GM21619 (cell line): Measurements from ENCODE around the gene PPP6R1.
A peak's percentile ranks its signal among the peaks of the same experiment; 100 is the strongest.

Experiments used
- ATAC-seq: cut with Tn5 transposase; IDR thresholded peaks from one replicate; pipeline ENCODE4 v1.9.1; 2021; ENCODE audit not compliant: unreplicated experiment

The PPP6R1 gene

DNA sequence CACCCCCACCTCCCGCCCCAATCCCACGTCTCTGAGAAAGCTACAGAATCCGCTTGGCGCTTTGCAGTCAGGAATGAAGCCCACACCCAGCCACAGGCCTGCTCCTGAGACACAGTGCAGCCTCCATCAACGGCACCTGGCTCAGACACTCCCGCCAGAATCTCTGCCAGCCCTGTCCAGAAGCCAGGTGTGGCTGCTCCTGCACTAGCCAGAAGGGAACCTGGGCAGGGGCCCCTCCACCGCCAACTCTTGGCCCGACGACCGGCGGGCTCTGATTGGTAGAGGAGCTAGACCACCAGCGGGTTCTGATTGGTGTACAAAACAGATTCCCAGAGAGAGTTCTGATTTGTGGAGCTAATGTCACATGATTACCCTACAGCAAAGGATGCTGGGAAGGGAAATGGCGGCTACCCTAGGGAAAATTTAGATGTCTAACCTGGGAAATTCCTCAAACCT, 2.9 kb upstream of the PPP6R1 start:
- ATAC-seq: no peak

DNA sequence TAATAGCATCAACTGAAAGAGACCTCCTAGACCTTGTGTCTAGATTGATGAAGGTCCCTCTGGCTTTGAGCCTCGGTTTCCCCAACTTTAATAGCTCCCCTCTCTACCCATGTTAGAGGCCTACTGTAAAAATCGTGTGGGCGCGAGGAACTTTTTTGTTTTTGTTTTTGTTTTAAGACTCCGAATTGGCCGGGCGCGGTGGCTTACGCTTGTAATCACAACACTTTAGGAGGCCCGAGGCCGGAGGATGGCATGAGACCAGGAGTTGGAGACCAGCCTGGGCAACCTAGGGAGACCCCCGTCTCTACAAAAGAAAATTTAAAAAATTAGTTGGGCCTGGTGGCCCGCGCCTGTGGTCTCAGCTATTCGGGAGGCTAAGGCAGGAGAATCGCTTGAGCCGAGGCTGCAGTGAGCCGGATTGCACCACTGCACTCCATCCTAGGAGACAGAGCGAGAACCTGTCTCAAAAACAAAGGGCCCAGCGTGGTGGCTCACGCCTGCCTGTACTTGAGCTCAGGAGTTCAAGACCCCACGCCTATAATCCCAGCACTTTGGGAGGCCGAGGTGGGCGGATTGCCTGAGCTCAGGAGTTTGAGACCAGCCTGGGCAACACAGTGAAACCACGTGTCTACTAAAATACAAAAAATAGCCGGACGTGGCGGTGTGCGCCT, 858 bp upstream of the PPP6R1 start:
- ATAC-seq: no peak

DNA sequence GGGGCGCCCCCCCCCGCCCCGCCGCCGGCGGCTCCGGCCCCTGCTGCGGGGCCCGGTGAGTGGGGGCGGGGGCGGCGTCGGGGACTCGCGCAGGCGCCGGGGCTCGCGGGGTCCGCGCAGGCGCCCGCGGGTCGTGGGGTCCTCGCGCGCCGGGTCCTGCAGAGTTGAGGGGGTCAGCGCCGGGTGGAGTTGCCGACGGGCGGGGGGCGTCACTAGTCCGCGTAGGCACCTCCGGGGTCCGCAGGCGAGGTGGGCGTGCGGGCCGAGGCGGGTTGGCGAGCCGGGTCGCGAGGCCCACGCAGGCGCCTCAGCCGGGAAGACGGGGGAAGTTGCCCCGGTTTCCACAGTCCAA, 365 bp downstream of the PPP6R1 start:
- peak; percentile 7 for ATAC-seq

DNA sequence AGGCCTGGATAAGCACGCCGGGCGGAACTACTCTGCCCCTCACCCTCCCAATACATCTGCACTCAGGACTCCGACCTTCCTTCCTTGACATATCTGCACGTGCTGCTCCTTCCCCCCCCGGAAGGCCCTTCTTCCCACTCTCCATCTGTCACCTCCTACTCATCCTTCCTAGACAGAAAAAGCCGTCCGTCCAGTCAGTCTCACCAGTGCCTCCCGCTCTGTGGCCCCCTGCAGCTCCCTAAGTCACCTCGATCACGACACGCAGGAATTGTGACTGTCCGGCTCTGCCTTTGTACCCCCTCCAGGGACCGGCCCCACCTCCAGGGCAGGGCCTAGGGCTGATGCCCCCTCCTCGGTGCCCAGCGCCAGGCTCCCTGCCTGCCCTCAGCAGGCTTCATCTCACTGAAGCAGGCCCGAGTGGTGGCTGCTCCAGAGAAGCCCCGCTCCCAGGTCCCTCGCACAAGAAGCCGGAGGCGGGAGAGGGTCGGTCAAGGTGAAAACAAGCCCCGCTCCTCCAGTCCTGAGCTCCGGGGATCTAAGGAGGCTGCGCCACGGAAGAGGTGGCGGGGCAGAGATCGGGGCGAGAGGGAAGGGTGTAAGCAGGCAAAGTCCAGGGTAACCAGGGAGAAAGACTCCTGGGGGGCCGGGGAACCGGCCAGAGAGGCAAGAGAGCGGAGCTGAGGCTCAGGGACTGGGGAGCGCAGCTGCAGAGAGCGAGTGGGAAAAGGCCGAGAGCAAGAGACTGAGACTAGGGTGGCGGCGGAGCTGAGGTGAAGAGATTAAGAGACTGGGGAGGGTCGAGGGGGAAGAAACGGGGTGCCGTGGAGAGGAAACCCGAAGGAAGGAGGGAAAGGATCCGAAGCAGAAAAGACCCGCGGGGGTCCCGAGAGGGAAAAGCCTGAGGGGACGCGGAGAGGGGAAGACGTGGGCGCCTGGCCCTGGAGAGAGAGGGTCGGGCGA, 1.1 kb downstream of the PPP6R1 start:
- ATAC-seq: no peak

DNA sequence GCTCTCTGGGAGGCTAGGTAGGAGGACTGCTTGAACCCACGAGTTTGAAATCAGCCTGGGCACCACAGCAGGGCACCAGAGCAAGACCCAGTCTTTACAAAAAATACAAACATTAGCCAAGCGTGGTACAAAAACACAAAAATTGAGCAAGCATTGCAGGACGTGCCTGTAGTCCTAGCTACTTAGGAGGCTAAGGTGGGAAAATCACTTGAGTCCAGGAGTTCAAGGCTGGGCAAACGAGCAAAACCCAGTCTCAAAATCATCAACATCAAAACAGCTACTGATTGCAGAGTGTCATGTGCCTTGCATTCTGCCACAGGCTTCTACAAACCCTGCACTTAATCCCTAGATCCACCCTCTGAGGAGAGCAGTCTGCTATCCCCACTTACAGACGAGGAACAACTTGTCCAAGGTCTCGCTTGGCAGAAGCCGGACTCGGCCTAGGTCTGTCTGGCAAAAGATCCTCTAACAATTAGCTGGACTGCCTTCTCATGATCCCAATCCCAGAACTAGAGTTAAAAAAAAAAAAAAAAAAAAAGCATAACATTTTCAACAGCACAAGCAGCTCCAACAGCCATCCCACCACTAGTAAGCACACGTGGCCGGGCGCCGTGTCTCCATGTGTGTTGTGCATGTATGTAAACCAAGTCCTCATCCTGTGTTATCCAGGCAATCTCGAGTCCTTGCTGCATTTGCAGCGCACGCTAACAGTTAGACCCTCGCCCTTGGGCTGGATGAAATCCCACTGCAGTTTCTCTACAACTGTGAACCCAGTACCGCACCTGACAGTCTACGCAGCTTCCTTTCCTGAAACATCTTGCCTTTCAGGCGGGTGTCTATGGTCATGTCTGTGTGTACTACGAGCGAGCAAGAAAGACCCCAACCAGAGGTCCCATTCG, 2.0 kb downstream of the PPP6R1 start:
- no peak for ATAC-seq

DNA sequence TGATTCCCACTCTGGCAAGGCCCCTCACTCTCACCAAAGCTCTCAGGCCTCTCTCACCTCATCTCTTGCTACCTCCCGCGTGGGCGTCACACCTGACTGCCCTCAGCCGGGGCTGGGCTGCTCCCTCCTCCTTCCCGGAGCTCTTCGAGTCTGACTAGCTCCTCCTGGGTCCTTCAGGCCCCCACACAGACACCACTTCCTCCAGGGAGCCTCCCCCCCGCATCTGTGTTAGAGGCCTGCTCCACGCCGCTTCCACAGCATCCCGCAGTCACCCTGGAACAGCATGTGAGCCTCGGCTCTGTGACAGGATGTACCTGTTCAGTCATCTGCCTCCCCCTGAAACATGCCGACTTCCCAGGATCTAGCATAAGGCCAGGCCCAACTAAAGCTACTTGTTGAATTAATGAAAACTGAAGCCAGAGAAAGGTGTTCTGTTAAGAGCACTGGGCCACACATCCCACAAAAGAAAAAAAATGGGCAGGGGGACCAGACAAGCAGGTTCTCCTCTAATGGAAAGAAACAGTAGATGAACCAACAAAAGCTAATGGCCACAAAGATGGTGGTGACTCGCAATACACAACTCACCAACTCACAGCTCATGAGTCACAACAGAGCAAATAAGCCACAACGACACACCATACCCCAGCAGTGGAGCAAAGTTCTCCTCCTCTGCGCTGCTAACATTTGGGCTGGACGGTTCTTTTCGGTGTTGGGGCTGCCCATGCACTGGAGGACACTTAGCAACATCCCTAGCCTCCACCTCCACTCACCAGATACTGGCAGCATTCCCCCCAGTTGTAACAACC, 3.0 kb downstream of the PPP6R1 start:
- ATAC-seq: no peak

DNA sequence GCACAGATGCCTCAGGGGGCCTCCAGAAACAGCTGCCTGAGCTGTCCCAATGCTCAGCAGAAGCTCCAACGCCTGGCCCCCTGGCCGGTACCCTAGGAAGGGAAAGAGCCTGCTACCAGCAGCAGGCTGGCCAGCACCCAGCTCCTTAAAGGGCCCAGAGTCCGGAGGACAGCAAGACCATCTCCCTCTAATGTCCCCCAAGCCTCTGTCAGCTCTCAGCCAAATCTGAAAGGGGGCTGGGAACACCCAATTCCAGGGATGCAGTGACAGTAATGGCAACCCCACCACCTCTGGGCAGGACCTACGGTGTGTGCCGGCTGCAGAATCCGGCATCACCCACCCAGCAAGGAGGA, 4.2 kb downstream of the PPP6R1 start:
- ATAC-seq: no peak

DNA sequence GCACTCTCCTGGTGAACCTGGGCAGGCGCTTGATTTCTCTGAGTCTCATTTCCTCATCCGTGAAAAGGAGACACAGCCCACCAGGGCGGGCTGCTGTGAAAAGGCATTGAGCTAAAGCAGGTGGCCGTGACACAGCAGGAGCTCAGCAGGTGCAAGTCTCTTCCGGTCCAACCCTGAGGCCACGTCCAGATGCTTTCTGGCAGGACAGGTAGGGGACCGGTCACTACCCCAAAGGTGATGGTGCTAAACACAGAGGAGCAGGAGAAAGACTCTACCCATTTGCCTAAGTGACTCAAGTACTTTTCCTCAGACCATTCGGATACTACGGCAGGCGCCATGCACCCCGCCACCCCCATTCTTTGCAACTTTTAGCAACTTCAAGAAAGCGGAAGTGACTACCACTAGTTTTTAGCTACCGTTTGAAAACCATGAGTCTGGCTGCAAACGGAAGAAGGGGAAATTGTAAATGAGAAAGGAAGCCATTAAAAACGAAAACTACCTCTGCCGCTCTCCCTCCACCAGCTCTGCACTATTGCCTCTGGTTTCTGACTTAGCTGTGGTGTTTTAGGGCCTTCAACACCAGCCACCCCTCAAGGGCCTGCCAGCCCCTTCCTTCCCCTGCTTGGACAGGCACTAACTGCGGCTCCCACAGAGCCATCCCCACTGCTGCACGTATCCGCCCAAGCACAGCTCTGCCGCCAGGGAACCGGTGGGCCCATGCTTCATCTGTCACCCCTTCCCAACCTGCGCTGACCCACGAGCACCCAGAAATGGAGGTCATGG, 4.8 kb downstream of the PPP6R1 start:
- ATAC-seq: peak; percentile 42

DNA sequence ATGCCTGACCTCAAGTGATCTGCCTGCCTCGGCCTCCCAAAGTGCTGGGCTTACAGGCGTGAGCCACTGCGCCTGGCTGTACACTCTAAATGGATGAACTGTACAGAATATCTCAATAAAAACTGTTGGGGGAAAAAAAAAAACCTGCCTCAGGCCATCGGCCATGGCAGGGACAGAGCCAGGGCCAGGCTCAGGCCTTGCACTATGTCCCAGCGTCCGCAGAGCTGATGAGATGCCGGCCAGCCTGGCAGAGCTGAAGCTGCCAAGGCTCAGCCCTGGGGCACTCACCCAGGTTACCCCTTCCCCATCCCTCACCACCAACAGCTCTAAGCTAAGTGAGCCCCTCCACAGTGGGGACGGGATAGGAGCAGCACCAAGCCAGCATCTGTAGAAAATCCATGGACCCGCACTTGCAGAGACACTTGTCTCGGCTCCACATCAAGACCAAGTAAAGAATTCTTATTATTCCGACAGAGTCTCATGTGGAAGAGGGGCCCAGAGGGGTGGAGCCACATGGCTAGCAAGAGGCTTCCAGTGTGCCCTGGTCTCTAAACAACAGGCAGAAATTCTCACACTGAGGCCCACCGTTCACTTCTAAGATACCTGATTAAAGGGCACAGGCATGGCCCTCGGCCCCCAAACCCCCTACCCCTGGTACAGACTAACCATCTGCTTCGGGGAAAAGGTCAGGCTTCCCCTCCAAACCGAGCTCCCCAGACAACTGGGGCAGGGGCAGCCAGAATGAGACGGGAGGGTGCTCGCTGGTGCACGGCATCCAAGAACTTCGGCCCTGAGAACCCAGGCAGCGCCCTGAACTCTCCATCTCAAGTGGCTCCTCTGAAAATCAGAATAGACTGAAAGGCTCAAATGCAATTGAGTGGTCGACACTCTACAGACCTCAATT, 5.8 kb downstream of the PPP6R1 start:
- no peak for ATAC-seq

DNA sequence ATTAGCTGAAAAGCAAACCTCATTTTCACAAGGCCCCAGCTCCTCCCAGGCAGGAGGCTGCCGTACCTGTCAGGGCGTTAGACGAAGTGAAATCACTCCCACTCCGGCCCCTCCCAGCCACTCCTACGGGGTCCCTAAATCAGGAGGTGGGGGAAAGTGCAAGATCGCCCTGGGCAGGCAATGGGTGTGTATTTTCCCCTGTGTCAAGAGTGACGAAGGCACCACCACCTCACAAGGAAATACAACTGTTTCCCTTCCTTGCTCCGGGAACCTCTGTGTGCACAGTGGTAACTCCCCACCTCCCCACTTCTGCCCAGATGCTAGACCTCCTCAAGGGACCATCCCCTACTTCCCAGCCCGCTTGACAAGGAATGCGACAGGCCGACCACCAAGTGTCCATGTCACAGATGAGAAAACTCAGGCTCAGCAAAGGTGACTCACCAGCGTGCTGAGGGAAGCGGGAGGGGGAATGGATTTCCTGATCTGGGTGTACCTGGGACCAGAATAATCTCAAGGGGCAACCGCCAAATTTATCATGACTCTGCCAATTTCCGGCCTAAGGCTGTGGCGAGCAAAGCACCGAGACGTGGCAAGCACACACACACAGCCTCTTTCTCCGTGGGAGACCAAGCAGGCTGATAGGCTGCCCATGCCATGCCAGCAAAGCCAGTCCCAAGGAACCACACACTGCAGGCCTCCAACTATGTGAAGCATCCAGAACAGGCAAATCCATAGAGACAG, 7.3 kb downstream of the PPP6R1 start:
- ATAC-seq: no peak

DNA sequence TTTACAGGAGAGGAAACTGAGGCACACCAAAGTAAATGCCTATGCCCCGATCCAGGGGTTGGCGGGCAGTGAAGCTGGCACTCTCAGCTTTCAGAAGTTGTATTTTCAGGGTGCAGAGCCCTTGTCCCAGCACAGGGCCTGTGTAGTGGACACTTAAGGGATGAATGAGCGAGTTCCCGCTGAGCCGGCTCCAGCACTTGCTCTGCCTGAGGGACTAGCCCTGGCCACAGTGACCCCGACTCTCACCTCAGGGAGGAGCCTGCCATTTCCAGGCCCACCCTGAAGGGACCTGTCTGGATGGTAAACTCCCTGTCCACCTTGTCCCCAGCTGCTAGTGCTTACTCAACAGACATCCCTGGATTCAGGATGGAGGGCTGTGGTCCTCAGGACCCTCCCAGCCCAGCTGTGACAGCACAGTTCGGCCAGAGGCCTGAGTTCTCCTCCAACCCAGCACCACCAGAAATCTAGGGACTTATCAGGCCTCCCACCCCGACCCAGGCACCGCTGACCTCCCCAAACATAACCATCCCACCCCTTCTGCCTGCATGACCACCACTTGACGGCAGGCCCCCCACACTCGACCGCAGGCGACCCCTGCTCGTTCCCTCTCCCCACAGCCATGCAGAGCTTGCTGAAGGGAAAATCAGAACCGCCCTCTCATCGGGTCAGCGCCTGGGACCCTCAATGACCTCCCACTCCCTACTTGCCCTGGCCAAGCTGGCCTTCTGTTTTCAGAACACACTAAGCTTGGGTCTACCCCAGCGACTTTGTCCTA, 8.4 kb downstream of the PPP6R1 start:
- ATAC-seq: no peak

DNA sequence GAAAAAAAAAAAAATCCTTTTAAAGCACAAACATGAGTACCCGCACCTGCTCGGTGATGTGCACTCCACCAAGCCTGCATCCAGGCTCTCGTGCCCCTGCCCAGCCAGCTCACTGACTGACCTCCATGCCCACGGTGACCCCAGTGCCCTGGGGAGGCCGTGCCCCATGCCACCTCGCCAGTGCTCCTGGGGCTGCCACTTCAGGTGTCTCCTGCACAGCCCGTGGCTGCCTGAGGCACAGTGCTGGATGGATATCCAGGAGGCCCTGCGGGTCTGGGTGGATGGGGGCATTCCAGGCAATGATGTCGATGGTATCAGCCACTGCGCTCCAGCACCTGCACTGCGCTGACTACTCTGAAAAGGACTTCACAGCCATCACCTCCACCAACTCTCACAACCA, 9.0 kb downstream of the PPP6R1 start:
- ATAC-seq: no peak

DNA sequence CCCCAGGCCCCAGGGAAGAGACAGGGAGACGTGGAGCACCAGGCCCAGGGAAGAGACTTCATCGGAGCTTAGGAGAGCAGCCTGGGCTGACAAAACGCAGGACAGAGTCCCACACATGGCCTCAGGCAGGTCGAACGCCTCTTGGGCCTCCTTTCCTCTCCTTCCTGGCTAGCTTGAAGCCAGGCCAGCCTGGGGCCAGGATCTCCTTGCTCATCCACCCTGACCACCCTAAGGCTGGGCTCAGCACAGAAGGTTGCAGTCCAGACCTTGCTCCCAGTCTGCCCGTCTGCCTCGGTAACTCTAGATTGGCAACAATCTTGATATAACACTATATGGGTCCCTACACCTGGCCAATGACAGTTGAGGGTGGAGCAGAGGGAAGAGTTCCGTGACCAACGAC, 10.1 kb downstream of the PPP6R1 start:
- no peak for ATAC-seq

DNA sequence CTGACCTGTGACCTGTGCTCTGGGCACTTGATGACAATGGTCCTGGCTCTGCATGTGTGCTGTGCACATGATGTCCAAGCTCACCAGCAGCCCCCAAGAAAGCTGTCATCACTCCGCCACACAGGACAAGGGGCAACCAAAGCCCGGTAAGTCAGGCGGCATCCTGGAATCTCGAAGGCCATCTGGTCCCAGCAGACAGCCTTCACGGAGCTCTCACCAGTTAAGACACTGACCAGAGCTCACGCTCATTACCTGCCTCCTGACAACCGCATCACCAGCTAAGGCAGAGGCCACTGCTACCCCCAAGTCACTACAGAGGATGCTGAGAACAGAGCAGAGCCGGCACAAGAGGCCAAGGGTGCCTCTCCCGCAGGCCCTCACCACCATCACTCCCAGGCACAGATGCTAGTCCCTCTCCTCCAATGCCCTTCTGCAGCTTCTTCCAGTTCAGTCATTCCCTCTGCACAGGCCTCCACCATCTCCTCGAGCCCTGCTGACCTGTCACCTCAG, 10.6 kb downstream of the PPP6R1 start:
- ATAC-seq: no peak

DNA sequence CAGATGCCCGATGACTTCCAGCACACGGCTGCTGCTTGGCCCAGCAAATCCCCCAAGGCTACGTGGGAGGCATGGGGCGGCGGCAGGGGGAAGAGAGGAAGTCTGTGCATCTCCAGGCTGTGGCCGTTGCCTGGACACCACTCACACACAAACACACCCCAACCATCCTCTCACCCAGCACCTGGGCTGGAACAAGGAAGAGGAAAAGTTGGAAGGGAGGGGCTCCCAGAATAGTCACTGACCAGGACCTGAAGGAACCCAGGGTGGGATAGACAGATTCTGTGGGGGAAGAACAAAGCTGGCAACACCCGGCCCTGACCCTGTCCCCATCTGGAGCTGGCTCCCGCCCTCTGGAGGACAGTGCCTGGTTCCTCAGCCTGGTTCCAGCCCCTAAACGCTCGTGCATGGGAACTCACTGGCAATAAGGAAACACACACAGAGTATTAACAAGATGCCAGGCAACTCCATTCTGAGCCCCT, 11.2 kb downstream of the PPP6R1 start:
- ATAC-seq: no peak

DNA sequence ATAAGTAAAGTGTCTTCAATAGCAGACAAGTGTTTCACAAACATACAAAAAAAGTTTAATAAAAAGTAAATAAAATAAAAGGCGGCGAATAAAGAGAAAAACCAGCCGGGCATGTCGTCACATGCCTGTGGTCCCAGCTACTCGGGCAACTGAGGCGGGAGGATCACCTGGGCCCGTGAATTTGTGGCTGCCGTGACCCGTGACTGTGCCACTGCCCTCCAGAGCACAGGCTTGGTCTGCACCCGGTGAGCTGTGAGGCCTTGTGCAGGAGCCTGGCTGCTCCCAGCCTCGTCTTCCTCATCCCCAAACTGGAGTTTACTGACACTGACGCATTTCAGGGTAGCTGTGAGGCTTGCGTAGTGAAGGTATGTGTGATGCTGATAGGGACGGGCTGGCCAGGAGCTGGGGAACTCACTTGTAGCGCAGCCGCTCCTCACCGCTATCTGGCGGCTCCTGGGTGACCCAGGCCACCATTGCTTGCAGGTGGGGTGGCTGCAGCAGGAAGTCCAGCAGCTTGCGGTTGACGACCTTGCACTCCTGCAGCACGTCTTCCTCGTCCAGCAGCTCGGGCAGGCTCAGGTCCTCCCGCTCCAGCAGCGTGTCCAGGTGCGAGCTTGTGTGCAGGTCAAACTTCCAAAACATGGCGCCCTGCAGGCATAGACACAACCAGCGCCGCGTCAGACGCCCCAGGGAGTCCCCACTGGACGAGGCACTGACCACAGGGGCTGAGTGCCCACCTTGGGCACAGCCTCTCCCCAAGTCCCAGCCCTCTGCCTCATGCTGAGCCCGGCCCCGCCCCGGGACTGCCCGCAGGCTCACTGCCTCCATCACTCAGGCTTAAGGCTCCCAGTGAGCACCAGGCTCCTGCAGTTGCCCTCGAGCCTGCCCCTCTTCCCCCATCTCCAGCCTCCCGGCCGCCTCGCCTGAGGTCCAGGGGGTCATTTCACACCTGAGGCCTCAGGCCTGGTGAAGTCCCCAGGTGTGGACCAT, 12.1 kb downstream of the PPP6R1 start:
- ATAC-seq: no peak
